Mesodermal cell (in vitro differentiated cells): Measurements from ENCODE around the gene CALN1.
"Not testable (repeated sequence)": the region's sequence is repeated elsewhere in the genome, so short reads cannot be mapped to it uniquely, and the experiment has no call there.

Source experiments
- H3K27ac ChIP-seq: 2 replicates; pipeline ENCODE4 v1.7.0; 2013; ENCODE audit warnings: mild to moderate bottlenecking, low read depth, low read length, moderate library complexity; ENCODE audit not compliant: severe bottlenecking
- H3K36me3 ChIP-seq: 2 replicates; pipeline ENCODE4 v1.7.1; 2013; ENCODE audit warnings: mild to moderate bottlenecking, low read length, moderate library complexity; ENCODE audit not compliant: control insufficient read depth, insufficient read depth
- H3K4me1 ChIP-seq: one replicate; pipeline ENCODE4 v1.7.1; 2013; ENCODE audit warnings: mild to moderate bottlenecking, low read length; ENCODE audit not compliant: insufficient read depth, control insufficient read depth, poor library complexity, severe bottlenecking
- H3K4me3 ChIP-seq: 2 replicates; pipeline ENCODE4 v1.7.0; 2013; ENCODE audit warnings: low read length, control low read depth, mild to moderate bottlenecking; ENCODE audit not compliant: insufficient read depth, poor library complexity, severe bottlenecking; ENCODE audit errors: extremely low read depth
- H3K9me3 ChIP-seq: 2 replicates; pipeline ENCODE4 v1.7.1; 2013; ENCODE audit warnings: mild to moderate bottlenecking, low read length, moderate library complexity; ENCODE audit not compliant: control insufficient read depth
- WGBS, 2 experiments: methylation state at CpG; one replicate each; pipeline ENCODE4 v1.1.5; 2013; ENCODE audit warnings: missing lambda C conversion rate in 2 of 2; ENCODE audit not compliant: insufficient coverage in 2 of 2; 5-methylcytosine and 5-hydroxymethylcytosine counted together

CALN1 gene

DNA sequence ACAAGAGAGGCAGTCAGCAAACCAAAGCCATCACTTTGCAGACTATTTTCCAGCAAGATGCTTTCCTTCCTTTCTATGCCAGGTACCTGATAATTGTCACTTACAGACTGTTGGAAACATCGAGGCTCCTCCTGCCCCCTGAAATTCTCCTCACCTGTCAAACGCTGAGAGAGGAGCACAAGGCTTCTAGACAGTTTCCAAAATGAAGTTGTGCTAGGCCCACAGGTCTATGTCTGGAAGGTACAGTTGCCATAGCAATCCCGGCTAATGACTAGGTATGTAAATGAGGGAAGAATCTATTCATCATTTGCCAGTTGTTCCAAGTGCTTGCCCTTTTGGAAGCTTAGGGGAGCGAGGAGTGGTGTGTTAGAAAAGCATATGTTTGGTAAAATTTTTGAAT, 334.4 kb downstream of the CALN1 start:
- Histone ChIP-seq H3K27ac (no peak overlapping the region), H3K4me1 (no peaks in the 10 kb centered on the region), H3K36me3 (no peaks in the 10 kb centered on the region), H3K4me3 (no peak overlapping the region), H3K9me3 (no peaks in the 10 kb centered on the region)
- WGBS, 2 experiments: 92 to 94% methylated on average over 4 of the region's 4 CpGs

DNA sequence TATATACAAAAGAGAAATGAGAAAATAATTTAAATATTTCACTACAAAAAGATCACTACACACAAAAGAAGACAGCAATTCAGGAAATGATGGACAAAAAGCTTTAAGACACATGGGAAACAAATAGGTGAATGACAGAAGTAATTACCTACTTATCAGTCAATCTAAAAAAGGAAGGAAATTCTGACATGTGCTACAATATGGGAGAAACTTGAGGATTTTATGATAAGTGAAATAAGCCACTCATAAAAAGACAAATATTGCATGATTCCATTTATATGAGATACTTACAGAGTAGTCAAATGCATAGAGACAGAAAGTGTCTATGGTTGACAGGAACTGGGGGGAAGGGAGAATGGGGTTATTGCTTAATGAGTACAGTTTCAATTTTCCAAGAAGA, 339.2 kb downstream of the CALN1 start:
- H3K4me1 ChIP-seq: no peaks in the 10 kb centered on the region
- H3K4me3 ChIP-seq: no peak overlapping the region
- no peaks in the 10 kb centered on the region for H3K36me3 ChIP-seq
- H3K9me3 ChIP-seq: no peaks in the 10 kb centered on the region
- no peak overlapping the region for H3K27ac ChIP-seq

DNA sequence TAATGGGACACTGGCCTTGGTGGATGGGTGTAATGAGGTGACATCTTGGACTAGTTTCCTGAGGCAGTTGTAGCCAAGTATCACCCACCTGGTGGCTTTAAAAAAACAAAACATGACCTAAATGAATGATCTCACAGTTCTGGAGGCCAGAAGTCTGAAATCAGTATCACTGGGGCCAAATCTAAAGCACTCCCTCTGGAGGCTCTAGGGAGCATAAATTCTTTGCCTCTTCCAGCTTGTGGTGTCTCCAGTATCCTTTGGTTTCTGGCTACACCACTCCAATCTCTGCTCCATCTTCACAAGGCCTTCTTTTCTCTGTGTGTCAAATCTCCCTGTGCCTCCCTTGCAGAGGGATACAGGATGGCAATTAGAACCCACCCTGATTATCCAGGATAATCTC, 342.9 kb downstream of the CALN1 start:
- H3K4me1 ChIP-seq: no peaks in the 10 kb centered on the region
- no peaks in the 10 kb centered on the region for H3K9me3 ChIP-seq
- no peak overlapping the region for H3K4me3 ChIP-seq
- no peak overlapping the region for H3K27ac ChIP-seq
- no peaks in the 10 kb centered on the region for H3K36me3 ChIP-seq

DNA sequence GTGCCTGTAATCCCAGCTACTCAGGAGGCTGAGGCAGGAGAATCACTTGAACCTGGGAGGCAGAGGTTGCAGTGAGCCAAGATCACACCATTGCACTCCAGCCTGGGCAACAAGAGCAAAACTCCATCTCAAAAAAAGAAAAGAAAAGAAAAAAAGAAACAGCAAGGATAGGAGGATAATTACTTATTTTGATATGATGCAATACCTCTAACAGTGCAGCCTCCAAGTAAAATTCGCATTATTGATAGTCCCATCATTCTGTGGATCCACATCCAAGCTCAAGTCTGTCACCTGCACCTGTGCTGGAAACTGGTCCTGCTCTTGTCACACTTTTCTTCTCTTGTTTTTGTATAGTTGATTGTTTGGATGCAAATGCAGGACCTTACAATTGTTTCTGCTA, 346.4 kb downstream of the CALN1 start:
- H3K27ac ChIP-seq, H3K9me3 ChIP-seq, H3K4me1 ChIP-seq, H3K4me3 ChIP-seq, H3K36me3 ChIP-seq: not testable (repeated sequence)
- WGBS, 2 experiments: 86% methylated on average over 1 of the region's 1 CpG; no CpG with 5 or more reads in 1 of the 2 experiments

DNA sequence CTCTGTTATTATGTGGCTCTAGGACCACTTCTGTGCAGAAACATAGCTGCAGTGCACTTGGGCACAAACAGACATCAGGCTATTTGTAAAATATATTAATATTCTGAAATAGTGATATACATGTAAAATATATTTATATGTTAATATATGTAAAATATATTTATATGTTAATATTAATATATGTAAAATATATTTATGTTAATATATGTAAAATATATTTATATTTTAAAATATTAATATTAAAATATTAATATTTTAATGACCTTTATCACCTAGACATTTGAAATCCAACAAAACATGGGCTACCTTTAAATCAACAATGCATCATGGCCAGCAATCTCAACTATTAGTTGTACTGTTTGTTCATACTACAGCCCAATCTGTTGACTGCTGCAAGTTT, 347.2 kb downstream of the CALN1 start:
- H3K9me3 ChIP-seq: no peaks in the 10 kb centered on the region
- no peaks in the 10 kb centered on the region for H3K4me1 ChIP-seq
- H3K4me3 ChIP-seq: no peak overlapping the region
- no peaks in the 10 kb centered on the region for H3K36me3 ChIP-seq
- no peak overlapping the region for H3K27ac ChIP-seq

DNA sequence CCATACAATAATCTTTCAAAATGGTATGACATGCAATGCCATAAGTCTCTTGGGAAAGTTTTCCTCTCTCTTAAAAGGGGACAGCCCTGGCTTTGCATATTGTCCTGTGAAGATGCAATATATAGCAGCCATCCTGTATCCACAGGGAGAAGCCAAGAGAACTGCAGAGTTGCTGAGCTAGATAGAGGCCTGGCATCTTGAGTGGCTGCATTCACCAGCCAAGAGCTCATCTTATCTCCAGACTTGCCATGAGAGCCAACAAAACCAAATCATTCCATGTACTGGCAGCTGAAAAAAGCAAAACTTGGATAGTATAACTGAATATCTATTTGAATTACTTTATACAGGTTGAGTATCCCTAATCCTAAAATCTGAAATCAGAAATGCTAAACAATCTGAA, 348.8 kb downstream of the CALN1 start:
- H3K4me1 ChIP-seq: no peaks in the 10 kb centered on the region
- no peaks in the 10 kb centered on the region for H3K9me3 ChIP-seq
- no peak overlapping the region for H3K4me3 ChIP-seq
- H3K27ac ChIP-seq: no peak overlapping the region
- H3K36me3 ChIP-seq: no peaks in the 10 kb centered on the region

DNA sequence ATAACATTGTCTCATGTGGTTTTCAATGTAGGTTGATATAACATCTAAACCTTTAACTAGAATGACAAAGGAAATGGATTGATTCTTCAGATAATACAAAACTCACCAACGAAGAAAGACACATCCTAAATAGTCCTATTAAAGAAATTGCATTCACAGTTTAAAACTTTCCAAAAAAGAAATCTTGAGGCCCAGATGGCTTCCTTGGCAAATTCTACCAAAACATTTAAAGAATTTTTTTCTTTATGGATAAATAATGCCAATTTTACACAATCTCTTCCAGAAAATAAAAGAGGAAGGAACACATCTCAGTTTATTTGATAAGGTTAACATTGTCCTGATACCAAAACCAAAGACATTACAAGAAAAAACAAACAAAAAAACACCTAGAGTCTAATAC, 349.5 kb downstream of the CALN1 start:
- 100% methylated on average over 1 of the region's 1 CpG; no CpG with 5 or more reads in 1 of the 2 experiments for WGBS, 2 experiments
- no peak overlapping the region for H3K4me3 ChIP-seq
- no peaks in the 10 kb centered on the region for H3K36me3 ChIP-seq
- H3K9me3 ChIP-seq: no peaks in the 10 kb centered on the region
- no peak overlapping the region for H3K27ac ChIP-seq
- H3K4me1 ChIP-seq: no peaks in the 10 kb centered on the region

DNA sequence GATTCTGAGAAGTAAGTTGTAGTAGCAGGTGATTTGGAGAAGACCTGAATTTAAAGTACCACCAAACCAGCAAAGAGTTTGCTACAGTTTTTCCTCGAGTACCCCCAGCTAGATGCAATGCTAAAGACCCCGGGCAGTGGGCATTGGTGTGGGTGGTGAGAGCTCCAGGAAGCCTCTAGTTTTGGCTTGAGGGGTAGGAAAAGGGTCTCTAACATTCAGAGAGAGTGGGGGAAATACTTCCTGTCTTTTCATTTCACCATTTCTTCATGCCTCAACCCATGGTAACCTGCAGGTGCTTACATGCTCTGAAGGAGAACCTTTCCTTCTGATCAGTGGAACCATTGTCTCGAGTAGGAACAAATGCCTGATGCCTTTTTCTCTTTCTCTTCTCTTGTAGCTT, 352.2 kb downstream of the CALN1 start:
- H3K4me3 ChIP-seq: no peak overlapping the region
- H3K27ac ChIP-seq: no peak overlapping the region
- H3K9me3 ChIP-seq: no peaks in the 10 kb centered on the region
- 83% methylated on average over 1 of the region's 3 CpGs; no CpG with 5 or more reads in 1 of the 2 experiments for WGBS, 2 experiments
- H3K36me3 ChIP-seq: no peaks in the 10 kb centered on the region
- no peaks in the 10 kb centered on the region for H3K4me1 ChIP-seq

DNA sequence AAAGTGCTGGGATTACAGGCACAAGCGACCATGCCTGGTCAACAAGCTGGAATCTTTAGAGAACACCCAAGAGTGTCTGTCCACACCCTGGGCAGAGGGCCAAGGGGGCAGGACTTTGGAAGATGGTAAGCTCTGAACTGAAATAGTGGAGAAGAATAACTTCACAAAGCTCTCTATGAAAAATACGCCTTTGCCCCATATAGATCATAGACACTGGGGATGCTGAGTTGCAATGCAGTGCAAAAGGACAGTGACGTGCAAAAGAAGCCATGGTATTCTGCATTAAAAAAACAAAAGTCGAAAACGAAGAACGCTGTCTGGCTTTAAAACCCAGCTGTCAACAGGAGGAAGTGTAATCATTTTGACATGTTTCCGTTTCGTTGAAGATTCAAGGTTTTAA, 353.6 kb downstream of the CALN1 start:
- Histone ChIP-seq H3K4me1 (no peaks in the 10 kb centered on the region), H3K36me3 (no peaks in the 10 kb centered on the region), H3K9me3 (no peaks in the 10 kb centered on the region), H3K4me3 (no peak overlapping the region), H3K27ac (no peak overlapping the region)
- 89 to 92% methylated on average over 6 to 8 of the region's 8 CpGs for WGBS, 2 experiments

DNA sequence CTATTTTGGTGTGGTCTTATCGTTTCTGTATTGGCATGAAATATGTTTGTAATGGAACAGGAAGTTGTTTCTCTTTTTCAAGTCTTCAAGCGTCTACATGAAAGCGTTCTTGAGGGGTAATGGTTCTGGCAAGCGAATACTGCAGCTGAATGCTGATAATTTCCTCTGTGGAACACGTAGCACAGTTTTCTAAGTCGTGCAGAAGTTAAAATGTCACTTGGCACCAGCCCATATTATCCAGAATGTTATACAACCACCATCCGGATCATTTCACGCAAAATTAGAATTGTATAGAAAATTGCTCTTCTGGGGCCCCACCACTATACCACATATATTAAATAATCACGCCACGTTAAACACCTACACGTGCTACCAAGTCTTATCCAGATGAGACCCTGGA, 354.3 kb downstream of the CALN1 start:
- H3K27ac ChIP-seq: no peak overlapping the region
- no peaks in the 10 kb centered on the region for H3K9me3 ChIP-seq
- 92 to 94% methylated on average over 6 of the region's 11 CpGs for WGBS, 2 experiments
- H3K36me3 ChIP-seq: no peaks in the 10 kb centered on the region
- no peak overlapping the region for H3K4me3 ChIP-seq
- H3K4me1 ChIP-seq: no peaks in the 10 kb centered on the region

DNA sequence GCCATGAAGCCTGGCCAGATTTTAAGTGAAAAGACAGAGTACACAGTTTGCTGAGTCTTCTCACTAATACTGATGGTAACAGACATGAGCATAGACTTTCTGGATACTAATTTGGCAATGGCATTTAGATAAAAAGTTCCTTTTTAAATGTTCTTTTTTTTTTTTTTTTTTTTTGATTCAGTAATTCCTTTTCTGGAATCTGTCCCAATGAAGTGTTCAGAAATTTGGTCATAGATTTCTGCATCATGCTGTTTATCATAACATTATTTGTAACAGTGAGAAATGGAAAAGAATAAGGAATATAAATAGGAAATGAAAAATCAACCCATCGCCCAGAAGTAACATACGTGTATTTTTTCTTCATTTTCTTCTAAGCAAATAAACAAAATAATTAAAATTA, 354.9 kb downstream of the CALN1 start:
- WGBS, 2 experiments: no CpG with 5 or more reads among the region's 2 CpGs
- H3K36me3 ChIP-seq: no peaks in the 10 kb centered on the region
- no peaks in the 10 kb centered on the region for H3K4me1 ChIP-seq
- no peaks in the 10 kb centered on the region for H3K9me3 ChIP-seq
- no peak overlapping the region for H3K4me3 ChIP-seq
- no peak overlapping the region for H3K27ac ChIP-seq

DNA sequence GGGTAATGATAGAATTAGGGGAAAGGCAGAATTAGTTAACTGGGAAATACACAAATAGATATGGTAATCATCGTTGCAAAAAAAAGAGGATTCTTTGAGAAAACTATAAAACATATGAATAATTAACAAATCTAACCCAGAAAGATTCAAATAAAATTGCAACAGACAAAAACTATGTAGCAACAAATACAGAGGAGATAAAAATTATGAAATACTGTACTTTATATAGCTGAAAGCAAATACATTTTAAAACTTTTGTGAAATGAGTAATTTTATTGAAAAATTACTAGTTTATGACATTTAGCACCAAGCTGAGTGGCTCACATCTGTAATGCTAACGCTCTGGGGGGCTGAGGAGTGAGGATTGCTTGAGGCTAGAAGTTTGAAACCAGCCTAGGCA, 356.7 kb downstream of the CALN1 start:
- H3K27ac ChIP-seq: no peak overlapping the region
- H3K4me1 ChIP-seq: no peaks in the 10 kb centered on the region
- H3K36me3 ChIP-seq: no peaks in the 10 kb centered on the region
- WGBS, 2 experiments: no CpG with 5 or more reads among the region's 2 CpGs
- H3K4me3 ChIP-seq: no peak overlapping the region
- H3K9me3 ChIP-seq: no peaks in the 10 kb centered on the region
